A673 (cell line): ENCODE measurements around the gene SLC17A2. TPM values are rescaled to one million over a fixed set of nuclear protein-coding genes. Genes with fewer than 3 reads are reported as not detected.

ENCODE experiments used
- BruUV-seq: library from RNA; stranded (reverse); fragments of 400-500 nt; replicated peaks from 2 replicates; lab custom pipeline; 2021; lab: Mats Ljungman, UMichigan
- CTCF ChIA-PET: fragments of 300-600 bp; sonication (Branson Sonifier 250); formaldehyde crosslinking; loops from one replicate; lab custom pipeline; 2022; ENCODE audit warnings: antibody characterized with exemption; lab: Charles Lee
- POLR2A ChIA-PET: fragments of 300-600 bp; sonication (Branson Sonifier 250); formaldehyde crosslinking; loops from one replicate; lab custom pipeline; 2022; ENCODE audit warnings: antibody characterized with exemption; ENCODE audit not compliant: low non-redundant PET; lab: Charles Lee
- DNase-seq: peaks from one replicate; pipeline ENCODE4 v3.0.0-alpha.2; 2015; ENCODE audit warnings: low spot score
- H3K27ac ChIP-seq: fragments of 200-600 bp; sonication (generic); 2 replicates; pipeline ENCODE4 v1.5.1; 2016; ENCODE audit warnings: mixed run types, low read depth, mild to moderate bottlenecking, mixed read lengths, antibody characterized with exemption, low read length; ENCODE audit not compliant: poor library complexity, severe bottlenecking
- H3K27me3 ChIP-seq: fragments of 200-600 bp; sonication (generic); replicated peaks from 2 replicates; pipeline ENCODE4 v1.6.1; 2017; ENCODE audit warnings: mixed run types, low read depth, mild to moderate bottlenecking, mixed read lengths, antibody characterized with exemption, low read length; ENCODE audit not compliant: insufficient read depth, poor library complexity
- H3K36me3 ChIP-seq: fragments of 200-600 bp; sonication (generic); 2 replicates; pipeline ENCODE4 v1.6.1; 2016; ENCODE audit warnings: mixed run types, mild to moderate bottlenecking, mixed read lengths, antibody characterized with exemption, low read length; ENCODE audit not compliant: insufficient read depth, poor library complexity, severe bottlenecking
- H3K4me1 ChIP-seq: fragments of 200-600 bp; sonication (generic); 2 replicates; pipeline ENCODE4 v1.6.1; 2017; ENCODE audit warnings: mixed run types, mild to moderate bottlenecking, mixed read lengths, antibody characterized with exemption, low read length; ENCODE audit not compliant: insufficient read depth, poor library complexity, severe bottlenecking
- H3K4me3 ChIP-seq: fragments of 200-600 bp; sonication (generic); 2 replicates; pipeline ENCODE4 v1.5.1; 2016; ENCODE audit warnings: low read depth, mixed run types, mild to moderate bottlenecking, mixed read lengths, low read length; ENCODE audit not compliant: poor library complexity, severe bottlenecking
- H3K9me3 ChIP-seq: fragments of 200-600 bp; sonication (generic); 2 replicates; pipeline ENCODE4 v1.6.1; 2016; ENCODE audit warnings: mixed run types, low read depth, mild to moderate bottlenecking, mixed read lengths, antibody characterized with exemption, low read length; ENCODE audit not compliant: poor library complexity, severe bottlenecking
- CTCF ChIP-seq: fragments of 300-800, 200-600 bp; sonication (generic); conservative IDR thresholded peaks from 2 replicates; pipeline ENCODE4 v1.5.1; 2017; ENCODE audit warnings: low read depth, mild to moderate bottlenecking, antibody characterized with exemption, low read length, moderate library complexity, mixed read lengths
- EZH2 ChIP-seq: fragments of 200-600 bp; sonication (generic); IDR thresholded peaks from 2 replicates; pipeline ENCODE4 v1.6.1; 2017; ENCODE audit warnings: borderline replicate concordance, low read depth, mild to moderate bottlenecking, mixed read lengths, antibody characterized with exemption, low read length; ENCODE audit not compliant: poor library complexity, severe bottlenecking
- intact Hi-C: fragments of 100-400 bp; cut with micrococcal nuclease; formaldehyde crosslinking; loops from one replicate; pipeline ENCODE4 v1.10.0; 2022; ENCODE audit not compliant: unreplicated experiment
- total RNA-seq: library from RNA; stranded (reverse); gene quantifications from 2 replicates; pipeline ENCODE4 v1.2.3, GENCODE V29; 2021

SLC17A2 gene
- total RNA-seq, 1 experiment from 2014 or later, result not detected

GRCh38 chr6:25927178-25927577 is 3.3 kb downstream of the SLC17A2 start:
- ChIA-PET POLR2A (no interaction called here), CTCF (no interaction called here)
- H3K27me3 ChIP-seq, result no peaks in the 10 kb centered on the region
- H3K27ac ChIP-seq, result no peak overlapping the region
- intact Hi-C loops, result no loop called here
- no peak overlapping the region for H3K4me3 ChIP-seq
- DNase-seq, result no peak
- no TSS peak for BruUV-seq
- no peaks in the 10 kb centered on the region for H3K36me3 ChIP-seq
- TF ChIP-seq EZH2 (no peak), CTCF (no peak)
- no peaks in the 10 kb centered on the region for H3K4me1 ChIP-seq
- H3K9me3 ChIP-seq, result no peaks in the 10 kb centered on the region

- peak; percentile 27 for DNase-seq
- no peaks in the 10 kb centered on the region for H3K4me1 ChIP-seq
- H3K4me3 ChIP-seq, result no peak overlapping the region
- intact Hi-C loops, result no loop called here
- H3K27me3 ChIP-seq, result no peaks in the 10 kb centered on the region
- TF ChIP-seq CTCF (no peak), EZH2 (no peak)
- no peaks in the 10 kb centered on the region for H3K36me3 ChIP-seq
- BruUV-seq, result no TSS peak
- ChIA-PET POLR2A (no interaction called here), CTCF (no interaction called here)
- H3K27ac ChIP-seq, result no peak overlapping the region
- H3K9me3 ChIP-seq, result no peaks in the 10 kb centered on the region
Observed at GRCh38 chr6:25925876-25926275, 4.6 kb downstream of the SLC17A2 start.

GRCh38 chr6:25922301-25922700 is 8.2 kb downstream of the SLC17A2 start:
- no peak for TF ChIP-seq CTCF
- no peak for TF ChIP-seq EZH2
- Histone ChIP-seq H3K27me3 (no peaks in the 10 kb centered on the region), H3K9me3 (no peaks in the 10 kb centered on the region), H3K4me3 (no peak overlapping the region), H3K4me1 (no peaks in the 10 kb centered on the region), H3K27ac (no peak overlapping the region), H3K36me3 (no peaks in the 10 kb centered on the region)
- no TSS peak for BruUV-seq
- DNase-seq, result no peak
- intact Hi-C loops, result no loop called here
- POLR2A ChIA-PET, result no interaction called here
- CTCF ChIA-PET, result no interaction called here
